B cell (primary cell): ENCODE data around the gene TMED1.

Source experiments
- CTCF ChIP-seq: fragments of 200-600 bp; IDR thresholded peaks from one replicate; pipeline ENCODE4 v1.8.0; 2022; ENCODE audit warnings: antibody characterized with exemption, mild to moderate bottlenecking
- EZH2 ChIP-seq: IDR thresholded peaks from 2 replicates; pipeline ENCODE4 v1.6.1; 2012; ENCODE audit warnings: borderline replicate concordance, low read depth, mild to moderate bottlenecking, moderate library complexity, low read length; ENCODE audit not compliant: insufficient read depth, poor library complexity, severe bottlenecking

- TF ChIP-seq CTCF (no peak), EZH2 (no peak)
Measured at GRCh38 chr19:10872546-10873107, 36.6 kb upstream of the TMED1 start.
